ENCODE data around the gene GRM2.

GRM2 gene

GRCh38 chr3:51680663-51681230 is 26.1 kb upstream of the GRM2 start:
- DNase-seq (ENCODE audit: low spot score): no peak

DNA sequence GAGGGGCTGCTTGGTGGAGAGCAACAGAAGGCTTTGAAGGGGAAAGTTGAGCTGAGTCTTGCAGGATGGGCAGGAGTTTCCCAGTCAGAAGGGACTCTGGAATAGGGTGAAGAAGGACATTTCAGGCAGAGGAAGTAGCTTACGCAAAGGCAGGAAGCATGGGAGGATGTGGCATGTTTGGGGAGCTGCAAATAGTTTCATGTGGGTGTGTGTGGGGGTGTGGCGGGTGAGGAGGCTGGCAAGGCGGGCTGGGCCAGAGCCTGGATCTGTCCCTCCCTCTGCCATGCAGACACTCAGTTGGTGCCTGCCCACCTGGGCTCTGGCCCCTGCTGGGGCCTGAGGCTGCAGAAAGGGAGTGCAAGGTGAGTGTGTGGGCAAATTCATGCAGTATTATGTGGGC is 25.4 kb upstream of the GRM2 start:
- no peak for DNase-seq (ENCODE audit: low spot score)

DNA sequence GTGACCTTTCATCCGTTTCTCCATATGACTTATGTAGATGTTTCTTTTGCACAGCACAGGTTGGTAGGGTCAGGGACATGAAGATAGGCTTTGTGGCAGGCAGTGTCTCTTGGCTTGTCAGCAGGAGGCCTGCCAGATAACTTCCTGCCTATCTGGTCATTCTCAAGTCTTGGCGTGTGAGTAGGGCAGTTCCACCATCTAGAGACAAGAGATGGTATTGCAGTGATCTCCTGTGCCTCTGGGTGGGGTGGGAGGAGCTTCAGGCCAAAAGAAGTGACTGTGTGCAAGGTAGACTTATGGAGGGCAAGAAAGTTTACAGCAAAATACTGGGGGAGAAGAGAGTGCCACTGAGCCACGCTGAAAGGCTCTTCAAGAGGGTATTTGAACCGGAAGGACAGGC is 24.8 kb upstream of the GRM2 start:
- DNase-seq (ENCODE audit: low spot score): peak; percentile 88

DNA sequence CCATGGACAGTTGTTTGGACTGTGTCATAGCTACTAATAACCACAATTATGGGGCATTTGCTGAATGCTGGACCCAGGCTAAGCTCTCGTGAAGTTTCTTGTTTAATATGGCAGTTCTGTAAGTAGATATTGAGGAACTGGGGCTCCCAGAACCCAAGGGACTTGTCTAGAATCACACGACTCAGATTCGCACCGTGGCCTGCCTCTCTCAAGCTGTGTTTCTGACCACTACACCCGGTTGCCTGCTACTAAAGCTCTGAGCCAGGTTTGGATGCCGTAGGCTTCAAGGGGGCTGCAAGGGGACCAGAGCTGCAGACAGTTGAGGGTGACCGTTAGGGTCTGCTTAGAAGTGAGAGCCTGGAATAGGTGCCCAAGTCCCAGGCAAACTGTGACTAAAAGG is 24.3 kb upstream of the GRM2 start:
- no peak for DNase-seq (ENCODE audit: low spot score)

GRCh38 chr3:51683566-51683965 is 23.3 kb upstream of the GRM2 start:
- DNase-seq (ENCODE audit: low spot score): no peak

DNA sequence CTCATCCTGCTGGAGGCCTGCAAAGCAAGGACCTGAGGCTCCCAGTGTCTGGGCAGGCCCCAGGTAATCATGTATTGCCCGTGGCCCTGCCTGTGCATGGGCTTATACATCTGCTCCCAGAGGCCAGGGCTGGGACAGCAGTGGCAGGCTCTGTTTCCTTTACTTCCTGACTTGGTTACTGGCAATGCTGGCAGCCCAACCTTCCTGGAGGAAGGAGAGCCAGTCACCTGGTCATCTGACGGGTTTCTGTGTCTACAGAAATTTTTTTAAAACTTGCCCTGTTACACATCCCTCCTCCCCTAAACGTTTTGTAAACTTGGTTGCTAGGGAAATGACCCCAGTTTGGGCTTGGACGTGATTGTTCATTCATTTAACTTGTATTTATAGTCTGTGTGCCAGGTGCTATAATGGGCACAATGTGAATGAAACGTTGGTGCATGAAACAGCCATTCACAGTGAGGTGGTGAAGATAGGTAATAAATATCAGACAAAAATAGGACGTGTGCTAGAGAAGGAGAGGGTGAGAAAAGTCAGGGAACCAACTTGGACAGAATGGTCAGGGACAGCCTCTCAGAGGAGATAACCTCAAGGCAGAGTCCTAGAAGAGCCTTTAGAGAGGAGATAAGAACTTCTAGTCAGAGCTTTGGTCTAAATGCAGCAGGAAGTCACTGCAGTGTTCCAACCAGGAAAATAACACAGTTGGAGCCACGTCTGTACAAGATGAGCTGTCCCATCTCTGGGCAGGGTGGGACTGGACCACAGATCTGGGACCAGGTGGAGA is 21.7 kb upstream of the GRM2 start:
- no peak for DNase-seq (ENCODE audit: low spot score)

GRCh38 chr3:51686056-51686455 is 20.8 kb upstream of the GRM2 start:
- DNase-seq (ENCODE audit: low spot score): no peak

DNA sequence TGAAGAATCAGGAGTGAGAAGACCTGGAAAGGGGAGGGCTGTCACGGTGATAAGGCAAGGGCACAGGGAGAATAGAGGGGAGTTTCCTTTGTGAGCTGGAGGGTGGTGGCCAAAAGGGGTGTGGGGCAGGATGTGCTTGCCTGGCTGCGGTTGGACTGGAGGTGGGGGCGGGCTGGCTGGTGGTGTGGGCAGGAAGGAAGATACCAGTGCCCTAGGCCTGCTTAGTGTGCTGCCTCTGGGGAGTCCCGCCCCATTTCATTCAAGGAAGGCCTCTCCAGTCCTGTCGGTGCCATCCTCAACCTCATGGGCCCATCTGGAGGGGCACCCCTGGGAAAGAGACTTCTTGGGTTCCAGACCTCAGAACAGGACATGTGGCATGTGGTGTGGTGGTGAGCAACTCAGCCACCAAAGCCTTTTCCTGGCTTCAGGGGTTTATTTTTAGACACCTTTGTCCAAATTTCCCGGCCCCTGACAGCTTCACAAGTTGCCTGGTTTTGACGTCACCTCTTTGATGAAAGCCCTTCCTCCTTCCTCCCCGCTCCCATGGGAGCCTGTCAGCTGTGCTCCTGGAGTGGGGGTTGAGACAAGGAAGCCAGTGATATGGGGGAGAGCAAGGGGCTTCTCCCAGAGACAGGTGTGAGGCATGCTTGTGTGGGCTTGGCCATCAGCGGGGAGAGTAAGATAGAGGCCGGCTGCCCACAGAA is 20.2 kb upstream of the GRM2 start:
- no peak for DNase-seq (ENCODE audit: low spot score)

DNA sequence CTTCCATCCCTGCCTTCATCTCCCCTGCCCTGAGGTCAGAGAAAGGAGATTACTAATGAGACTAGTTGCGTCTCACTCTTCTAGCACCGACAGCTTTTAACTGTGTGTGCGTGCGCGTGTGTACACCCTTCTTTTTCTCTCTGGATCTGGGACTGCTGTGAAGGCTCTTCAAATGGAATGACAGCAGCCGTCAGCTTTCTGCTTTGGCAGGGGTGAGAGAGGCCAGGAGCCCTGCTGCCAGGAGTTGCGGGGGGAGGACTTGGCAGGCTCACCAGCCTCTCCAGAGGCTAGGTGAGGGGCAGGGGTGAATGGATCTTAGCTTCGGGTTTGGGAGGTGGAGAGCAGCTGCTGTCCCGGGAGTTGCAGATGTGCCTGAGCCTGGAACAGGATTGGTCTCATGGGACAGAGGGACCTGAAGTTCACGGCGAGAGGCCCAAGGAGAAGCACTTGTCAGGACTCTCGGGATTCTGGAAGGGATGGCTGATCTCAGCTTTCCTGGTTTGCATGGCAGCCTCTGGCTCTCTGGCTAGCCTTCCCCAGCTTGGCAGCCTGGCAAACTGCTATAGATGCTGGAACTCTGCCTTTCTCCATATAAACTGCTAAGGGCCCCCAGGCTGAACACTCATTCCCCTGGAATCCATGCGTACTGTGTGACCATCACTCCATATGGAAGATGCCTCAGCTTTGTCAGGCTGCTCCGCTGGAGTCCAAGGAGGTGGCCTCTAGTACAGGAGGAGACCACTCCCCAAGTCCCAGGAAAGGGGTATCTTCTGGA is 19.2 kb upstream of the GRM2 start:
- no peak for DNase-seq (ENCODE audit: low spot score)

- no peak for DNase-seq (ENCODE audit: low spot score)
Measured at GRCh38 chr3:51688206-51688600, 18.7 kb upstream of the GRM2 start.

DNA sequence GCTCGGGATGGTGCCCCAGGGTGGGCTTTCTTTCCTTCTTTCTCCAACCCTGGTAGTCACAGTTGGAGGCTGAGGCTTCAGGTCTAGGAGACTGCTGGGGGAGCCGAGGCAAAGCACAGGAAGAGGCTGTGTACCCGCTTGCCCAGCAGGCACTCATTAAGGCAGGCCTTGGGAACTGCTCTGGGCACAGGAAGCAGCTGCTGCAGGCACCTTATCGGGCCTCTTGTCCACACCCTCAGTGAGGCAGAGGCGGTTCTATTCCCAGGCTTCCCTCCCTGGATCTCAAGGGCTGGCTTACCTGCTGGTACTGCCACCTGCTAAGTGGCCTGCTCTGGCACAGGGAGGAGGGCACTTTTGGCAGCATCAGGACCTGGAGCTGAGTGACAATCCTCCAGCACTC is 15.8 kb upstream of the GRM2 start:
- no peak for DNase-seq (ENCODE audit: low spot score)

DNA sequence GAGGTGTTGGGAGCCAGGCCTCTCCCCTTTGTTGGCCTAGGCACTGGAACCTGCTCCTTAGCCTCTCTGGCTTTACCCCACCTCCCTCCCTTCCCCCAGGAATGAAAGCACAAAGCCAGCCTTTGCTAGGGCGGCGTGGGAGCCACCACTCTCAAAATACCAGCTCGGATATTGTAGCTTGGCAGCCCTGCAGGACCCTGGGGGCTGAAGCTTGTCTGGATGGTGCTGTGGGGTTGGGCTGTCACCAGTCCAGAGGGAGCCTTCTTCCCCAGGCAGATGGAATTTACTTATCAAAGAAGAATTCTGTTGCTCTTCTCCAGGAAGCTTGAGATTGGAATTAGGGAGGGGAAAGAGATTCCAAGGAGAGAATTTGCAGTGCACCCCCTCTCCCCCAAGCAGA is 14.9 kb upstream of the GRM2 start:
- DNase-seq (ENCODE audit: low spot score): no peak

GRCh38 chr3:51692980-51693395 is 13.9 kb upstream of the GRM2 start:
- no peak for DNase-seq (ENCODE audit: low spot score)

DNA sequence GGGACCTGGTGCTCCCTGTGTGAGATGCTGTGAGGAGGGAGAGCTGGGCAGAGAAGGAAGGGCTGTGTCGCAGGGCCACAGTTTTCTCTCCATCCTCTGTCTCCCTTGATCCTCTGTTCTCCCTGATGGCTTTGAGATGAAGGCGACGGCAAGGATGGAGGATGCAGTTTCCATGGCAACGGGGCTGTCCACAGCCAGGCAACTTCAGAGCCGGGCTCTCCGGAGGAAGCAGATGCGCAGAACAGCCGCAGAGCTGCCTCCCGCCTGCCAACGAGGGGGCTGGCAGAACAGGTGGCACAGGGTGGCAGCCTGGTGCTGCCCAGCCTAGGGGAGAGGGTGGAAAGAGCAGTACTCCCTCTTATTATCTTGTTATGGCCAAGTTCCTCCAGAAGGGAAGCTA is 9.9 kb upstream of the GRM2 start:
- DNase-seq (ENCODE audit: low spot score): peak; percentile 41

DNA sequence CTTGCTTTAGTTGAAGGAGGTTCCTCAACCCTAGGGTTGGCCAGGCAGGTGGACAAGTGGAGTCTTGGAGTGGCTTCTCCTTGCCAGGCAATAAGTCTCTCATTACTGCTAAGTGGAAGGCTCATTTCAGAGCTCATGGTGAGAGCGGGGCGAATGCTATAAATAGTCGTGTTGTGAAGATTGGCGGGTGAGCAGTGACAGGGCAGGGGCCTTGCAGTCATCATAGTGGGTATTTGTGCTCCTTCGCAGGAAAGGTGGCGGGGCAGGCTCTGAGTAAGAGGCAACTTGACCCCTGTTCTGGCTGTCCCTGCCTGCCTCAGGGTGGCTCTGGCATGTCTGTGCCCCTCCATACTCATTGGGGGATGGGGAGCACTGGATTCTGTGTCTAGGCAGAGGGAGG is 8.7 kb upstream of the GRM2 start:
- no peak for DNase-seq (ENCODE audit: low spot score)

DNA sequence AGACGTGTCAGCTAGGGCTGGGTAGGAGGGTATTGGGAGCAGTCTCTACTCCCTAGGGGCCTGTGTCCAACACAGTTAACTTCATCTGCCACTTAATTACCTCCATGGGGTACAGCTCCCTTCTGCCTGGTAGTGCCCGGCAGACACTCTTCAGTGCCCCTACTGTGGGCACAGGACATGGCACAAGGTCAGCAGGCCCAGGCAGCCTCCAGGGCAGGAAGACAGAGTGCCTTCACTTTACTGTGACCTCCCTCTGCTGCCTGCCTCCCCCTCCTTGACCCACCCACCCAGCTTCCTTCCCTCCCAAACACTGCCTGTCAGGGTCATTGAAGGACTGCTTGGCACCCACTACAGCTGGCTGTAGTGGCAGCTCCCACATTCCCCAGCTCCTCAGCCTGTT is 6.5 kb upstream of the GRM2 start:
- no peak for DNase-seq (ENCODE audit: low spot score)

DNA sequence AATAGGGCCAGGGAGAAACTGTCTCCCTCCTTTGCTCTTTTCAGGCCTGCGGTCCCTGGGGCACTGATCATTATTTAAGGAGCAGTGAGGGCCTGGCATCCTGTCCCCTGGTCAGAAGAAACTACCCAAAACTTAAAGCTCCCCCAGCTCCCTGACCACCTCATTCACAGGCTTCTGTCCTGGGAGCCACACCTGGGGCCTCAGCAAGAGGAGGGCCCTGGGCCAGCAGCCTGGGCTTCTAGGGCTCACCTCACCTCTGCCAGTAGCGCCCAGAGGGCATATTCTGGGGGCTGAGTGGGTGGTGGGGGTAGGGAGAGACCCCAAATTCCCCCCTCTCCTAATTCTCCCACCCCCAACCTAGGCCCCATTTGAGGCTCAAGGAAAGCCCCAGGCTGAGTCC is 4.7 kb upstream of the GRM2 start:
- no peak for DNase-seq (ENCODE audit: low spot score)

DNA sequence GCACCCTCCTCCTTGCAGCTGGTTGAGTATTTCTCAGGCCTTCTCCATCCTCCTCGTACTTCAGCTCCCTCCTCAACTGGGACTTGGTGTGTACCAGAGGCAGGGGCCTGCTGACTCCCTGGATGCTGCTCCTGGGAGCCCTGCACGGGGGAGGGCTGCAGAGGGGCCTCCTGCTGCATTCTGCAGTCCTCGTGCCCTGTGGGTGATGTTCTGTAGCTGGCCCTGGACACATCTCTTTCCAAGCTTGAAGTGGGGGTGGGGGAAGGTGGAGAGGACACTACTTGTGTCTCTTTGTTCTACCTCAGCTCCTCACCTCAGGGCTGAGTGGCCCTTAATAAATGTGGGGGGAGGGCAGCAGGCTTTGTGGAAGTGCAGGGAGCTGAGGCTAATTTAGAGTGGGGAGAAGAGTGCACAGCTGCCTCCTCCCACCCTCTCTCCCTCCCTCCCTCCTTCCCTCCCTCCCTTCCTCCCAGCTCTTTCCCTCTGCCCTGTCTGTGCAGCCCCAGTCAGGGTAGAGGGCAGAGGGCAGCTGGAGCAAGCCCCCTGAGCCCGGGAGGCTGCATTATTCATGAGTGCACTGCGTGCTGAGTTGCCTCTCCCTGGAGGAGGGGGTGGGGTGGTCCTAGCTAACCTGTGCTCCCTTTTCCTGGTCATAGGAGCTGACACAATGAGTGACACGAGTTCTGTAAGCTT is 3.7 kb upstream of the GRM2 start:
- DNase-seq (ENCODE audit: low spot score): no peak

GRCh38 chr3:51703761-51704510 is 2.9 kb upstream of the GRM2 start:
- no peak for DNase-seq (ENCODE audit: low spot score)

DNA sequence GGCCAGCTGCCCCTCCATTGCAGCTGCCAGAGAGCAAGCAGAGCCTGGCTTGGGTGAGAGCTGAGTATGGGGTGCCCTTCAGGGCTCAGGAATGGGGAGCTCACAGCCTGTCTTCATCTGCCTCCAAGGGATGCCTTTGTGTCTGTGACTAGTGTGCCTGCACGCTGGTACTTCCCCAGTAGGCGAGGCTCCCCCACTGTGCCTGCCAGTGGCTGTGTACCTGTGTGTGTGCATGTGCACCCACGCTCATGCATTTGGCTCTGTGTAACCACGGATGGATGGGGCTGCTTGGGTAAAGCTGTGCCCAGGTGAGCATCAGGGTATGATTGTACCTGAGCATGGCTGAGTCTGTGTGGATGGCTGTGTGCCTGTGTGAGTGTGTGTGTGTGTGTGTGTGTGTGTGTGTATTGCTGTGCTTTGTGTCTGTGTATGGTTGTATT is 2.3 kb upstream of the GRM2 start:
- DNase-seq (ENCODE audit: low spot score): no peak

All from cerebellar cortex (tissue), 1 donor.